ENCODE results near the gene ABR. TPM values are rescaled to one million over a fixed set of nuclear protein-coding genes. Genes with fewer than 3 reads are reported as not detected.

The ABR gene
- total RNA-seq, 5 donors from 2014 or later (not counting 1 experiment from before 2014, with no cell fraction given) = 89.4 to 165 (median 125) TPM

DNA sequence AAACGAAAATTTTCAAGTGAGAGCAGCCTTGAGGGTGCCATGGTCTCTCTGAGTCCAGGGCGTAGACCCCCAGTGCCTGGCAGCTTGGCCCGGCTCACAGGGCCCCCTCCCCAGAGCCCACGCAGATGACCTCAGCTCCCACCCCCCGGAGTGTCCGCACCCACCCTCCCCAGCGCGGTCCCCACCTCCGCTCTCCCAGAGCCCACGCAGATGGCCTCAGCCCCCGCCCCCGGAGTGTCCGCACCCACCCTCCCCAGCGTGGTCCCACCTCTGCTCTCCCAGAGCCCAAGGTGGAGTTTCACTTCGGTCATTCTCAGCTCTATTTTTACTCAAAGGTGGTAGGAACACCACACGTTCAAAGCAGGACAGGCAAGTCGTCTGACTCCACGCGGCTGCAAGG lies 13.9 kb downstream of the ABR start:
- no peak for ATAC-seq (replicated peaks in 1 of 4)
- Mint-ChIP-seq H3K4me1 (no peaks in the 10 kb centered on the region), H3K27me3 (no peaks in the 10 kb centered on the region), H3K9me3 (no peaks in the 10 kb centered on the region), H3K4me3 (no peak overlapping the region), H3K27ac (no peak overlapping the region), H3K36me3 (peaks cover 7% of the 10 kb centered on the region)
- ChIA-PET POLR2A (no interaction called here), CTCF (interaction anchor here in 1 of 2 donors (0.6 kb wide), 1 partner anchor 155 kb away, joined by 3 read pairs; no protein-coding TSS in a partner anchor)
- 87% methylated on average over 14 of the region's 19 CpGs for WGBS (ENCODE audit: insufficient coverage)
- Histone ChIP-seq H3K27me3 (replicated peaks in 1 of 2; ENCODE audit: control insufficient read depth in 2 of 2, extremely low read depth in 1 of 2, insufficient read depth in 2 of 2, low read length in 1 of 2) (peaks cover 0 to 2% of the 10 kb centered on the region in 2 experiments), H3K9me3 (no peaks in the 10 kb centered on the region), H3K27ac (ENCODE audit: low read length) (no peak overlapping the region), H3K4me3 (ENCODE audit: control insufficient read depth in 1 of 2, extremely low read depth in 1 of 2, low read length in 1 of 2) (no peak overlapping the region), H3K36me3 (ENCODE audit: control insufficient read depth in 2 of 2, extremely low read depth in 1 of 2, insufficient read depth in 1 of 2, low read length in 1 of 2) (peaks cover 0 to 2% of the 10 kb centered on the region in 2 donors), H3K4me1 (ENCODE audit: control insufficient read depth in 1 of 2, extremely low read depth in 1 of 2, insufficient read depth in 2 of 2, low read length in 2 of 2) (no peaks in the 10 kb centered on the region)
- DNase-seq = no peak

DNA sequence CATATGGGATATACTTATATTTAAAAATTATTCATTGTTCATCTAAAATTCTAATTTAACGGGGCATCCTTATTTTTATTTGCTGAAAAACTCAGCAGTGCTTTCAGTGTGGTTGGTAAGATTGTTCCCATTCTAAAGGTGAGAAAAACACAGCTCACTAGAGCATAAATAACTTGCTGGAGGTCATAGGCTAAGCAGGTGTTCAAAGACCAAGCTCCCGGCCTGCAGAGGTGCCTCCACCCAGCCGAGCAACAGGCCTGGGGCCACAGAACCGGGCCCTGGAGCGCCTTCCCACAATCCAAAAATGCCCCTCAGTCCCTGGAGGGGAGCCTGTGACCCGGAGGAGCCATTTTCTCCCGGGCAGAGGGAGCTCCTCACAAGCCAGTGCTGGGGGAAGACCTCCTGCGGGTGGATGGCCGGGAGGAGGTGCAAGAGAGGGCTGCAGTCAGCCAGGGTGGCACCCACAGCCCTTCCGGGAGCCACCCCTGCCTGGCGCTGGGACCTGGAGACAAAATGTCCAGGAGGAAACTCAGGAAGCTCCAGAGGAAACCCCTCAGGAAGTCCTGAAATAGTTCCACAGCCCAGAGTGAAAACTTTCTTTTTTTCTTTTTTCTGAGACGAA lies 14.7 kb downstream of the ABR start:
- DNase-seq = no peak
- H3K36me3 ChIP-seq (ENCODE audit: control insufficient read depth in 2 of 2, extremely low read depth in 1 of 2, insufficient read depth in 1 of 2, low read length in 1 of 2) = peaks cover 0 to 2% of the 10 kb centered on the region in 2 donors
- Mint-ChIP-seq H3K27me3 (no peaks in the 10 kb centered on the region), H3K4me1 (no peaks in the 10 kb centered on the region), H3K4me3 (no peak overlapping the region), H3K9me3 (no peaks in the 10 kb centered on the region), H3K27ac (no peak overlapping the region), H3K36me3 (peaks cover 11% of the 10 kb centered on the region)
- ChIA-PET CTCF (no interaction called here), POLR2A (interaction anchor here in 1 of 2 donors (0.6 kb wide), 1 partner anchor 595 kb away, joined by 6 read pairs; no protein-coding TSS in a partner anchor)
- H3K27me3 ChIP-seq (replicated peaks in 1 of 2; ENCODE audit: control insufficient read depth in 2 of 2, extremely low read depth in 1 of 2, insufficient read depth in 2 of 2, low read length in 1 of 2) = no peaks in the 10 kb centered on the region
- WGBS (ENCODE audit: insufficient coverage) = 58% methylated on average over 9 of the region's 12 CpGs
- H3K4me1 ChIP-seq (ENCODE audit: control insufficient read depth in 1 of 2, extremely low read depth in 1 of 2, insufficient read depth in 2 of 2, low read length in 2 of 2) = no peaks in the 10 kb centered on the region
- H3K27ac ChIP-seq (ENCODE audit: low read length) = no peak overlapping the region
- H3K9me3 ChIP-seq = no peaks in the 10 kb centered on the region
- no peak overlapping the region for H3K4me3 ChIP-seq (ENCODE audit: control insufficient read depth in 1 of 2, extremely low read depth in 1 of 2, low read length in 1 of 2)
- no peak for ATAC-seq (replicated peaks in 1 of 4)

DNA sequence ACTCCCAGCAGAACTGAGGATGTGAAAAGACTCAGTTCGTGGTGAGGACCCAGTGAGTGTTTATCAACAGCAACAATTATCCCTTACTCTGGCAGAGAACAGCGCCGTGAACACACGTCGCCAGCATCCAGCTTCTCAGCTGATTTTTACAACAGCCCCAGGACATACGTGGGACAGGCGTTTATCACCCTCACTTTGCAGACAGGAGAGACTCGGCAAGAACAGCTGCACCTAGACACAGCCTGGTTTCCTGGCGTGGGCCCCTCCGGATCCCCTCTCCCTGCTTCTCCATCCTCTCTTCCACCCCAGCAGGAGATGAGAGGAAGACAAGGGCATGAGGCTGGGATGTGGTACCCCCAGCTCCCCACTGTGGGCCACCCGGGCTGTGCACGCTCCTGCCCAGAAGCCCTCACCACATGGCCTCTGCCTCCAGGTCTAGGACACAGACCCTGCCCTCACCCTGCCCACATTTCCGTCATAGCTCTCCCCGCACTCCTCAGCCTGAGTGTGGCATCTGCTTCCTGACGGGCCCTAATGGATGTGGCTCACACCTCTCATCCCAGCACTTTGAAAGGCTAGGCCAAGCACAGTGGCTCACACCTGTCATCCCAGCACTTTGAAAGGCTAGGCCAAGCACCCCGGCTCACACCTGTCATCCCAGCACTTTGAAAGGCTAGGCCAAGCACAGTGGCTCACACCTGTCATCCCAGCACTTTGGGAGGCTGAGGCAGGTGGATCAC lies 17.5 kb downstream of the ABR start:
- CTCF ChIA-PET = no interaction called here
- DNase-seq (no peak), ATAC-seq (replicated peaks in 1 of 4) (no peak)
- no peak overlapping the region for H3K27ac Mint-ChIP-seq
- no peaks in the 10 kb centered on the region for H3K9me3 Mint-ChIP-seq
- Histone ChIP-seq H3K27me3 (replicated peaks in 1 of 2; ENCODE audit: control insufficient read depth in 2 of 2, extremely low read depth in 1 of 2, insufficient read depth in 2 of 2, low read length in 1 of 2) (no peaks in the 10 kb centered on the region), H3K4me3 (ENCODE audit: control insufficient read depth in 1 of 2, extremely low read depth in 1 of 2, low read length in 1 of 2) (no peak overlapping the region), H3K9me3 (no peaks in the 10 kb centered on the region), H3K4me1 (ENCODE audit: control insufficient read depth in 1 of 2, extremely low read depth in 1 of 2, insufficient read depth in 2 of 2, low read length in 2 of 2) (no peaks in the 10 kb centered on the region), H3K36me3 (ENCODE audit: control insufficient read depth in 2 of 2, extremely low read depth in 1 of 2, insufficient read depth in 1 of 2, low read length in 1 of 2) (no peaks in the 10 kb centered on the region), H3K27ac (ENCODE audit: low read length) (no peak overlapping the region)
- POLR2A ChIA-PET = no interaction called here
- no peaks in the 10 kb centered on the region for H3K27me3 Mint-ChIP-seq
- H3K36me3 Mint-ChIP-seq = peaks cover 10% of the 10 kb centered on the region
- no peaks in the 10 kb centered on the region for H3K4me1 Mint-ChIP-seq
- WGBS (ENCODE audit: insufficient coverage) = 88% methylated on average over 12 of the region's 16 CpGs
- no peak overlapping the region for H3K4me3 Mint-ChIP-seq

DNA sequence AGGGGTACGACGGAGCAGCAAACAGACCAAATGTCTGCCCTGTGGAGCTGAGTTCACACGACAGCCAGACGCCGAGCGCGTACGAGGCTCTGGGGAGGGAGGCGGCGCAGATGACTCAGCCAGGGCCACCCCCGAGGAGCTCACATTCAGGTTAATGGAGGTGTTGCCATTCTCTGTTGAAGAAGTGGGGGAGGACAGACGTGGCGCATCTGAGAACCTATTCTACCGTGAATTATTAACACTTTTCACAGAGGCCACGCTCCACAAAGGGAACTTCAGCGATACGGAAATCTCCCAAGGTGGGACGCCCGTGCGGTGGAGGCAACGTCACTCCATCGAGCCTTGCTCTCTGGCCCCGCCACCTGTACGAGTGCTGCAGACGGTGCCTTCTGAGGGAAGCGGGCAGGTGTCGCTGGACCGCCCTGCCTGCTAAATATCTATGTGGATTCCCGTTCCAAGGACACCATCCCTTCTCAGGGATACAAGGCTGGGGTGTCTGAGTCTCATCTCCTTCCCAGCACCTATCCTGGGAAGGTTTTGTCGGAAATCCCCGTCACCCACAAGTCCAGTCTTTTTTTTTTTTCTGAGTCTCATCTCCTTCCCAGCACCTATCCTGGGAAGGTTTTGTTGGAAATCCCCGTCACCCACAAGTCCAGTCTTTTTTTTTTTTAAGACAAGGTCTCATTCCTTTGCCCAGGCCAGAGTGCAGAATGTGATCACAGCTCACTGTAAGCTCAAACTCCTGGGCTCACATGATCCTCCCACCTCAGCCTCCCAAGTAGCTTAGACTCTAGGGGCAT lies 19.0 kb downstream of the ABR start:
- no peak overlapping the region for H3K4me3 ChIP-seq (ENCODE audit: control insufficient read depth in 1 of 2, extremely low read depth in 1 of 2, low read length in 1 of 2)
- 95% methylated on average over 22 of the region's 32 CpGs for WGBS (ENCODE audit: insufficient coverage)
- DNase-seq = no peak
- ChIA-PET POLR2A (no interaction called here), CTCF (no interaction called here)
- H3K9me3 ChIP-seq = no peaks in the 10 kb centered on the region
- ATAC-seq (replicated peaks in 1 of 4) = no peak
- Mint-ChIP-seq H3K36me3 (peaks cover 13% of the 10 kb centered on the region), H3K4me3 (no peak overlapping the region), H3K27ac (no peak overlapping the region), H3K4me1 (no peaks in the 10 kb centered on the region), H3K27me3 (no peaks in the 10 kb centered on the region), H3K9me3 (no peaks in the 10 kb centered on the region)
- no peak overlapping the region for H3K27ac ChIP-seq (ENCODE audit: low read length)
- H3K36me3 ChIP-seq (ENCODE audit: control insufficient read depth in 2 of 2, extremely low read depth in 1 of 2, insufficient read depth in 1 of 2, low read length in 1 of 2) = no peaks in the 10 kb centered on the region
- no peaks in the 10 kb centered on the region for H3K27me3 ChIP-seq (replicated peaks in 1 of 2; ENCODE audit: control insufficient read depth in 2 of 2, extremely low read depth in 1 of 2, insufficient read depth in 2 of 2, low read length in 1 of 2)
- H3K4me1 ChIP-seq (ENCODE audit: control insufficient read depth in 1 of 2, extremely low read depth in 1 of 2, insufficient read depth in 2 of 2, low read length in 2 of 2) = no peaks in the 10 kb centered on the region

DNA sequence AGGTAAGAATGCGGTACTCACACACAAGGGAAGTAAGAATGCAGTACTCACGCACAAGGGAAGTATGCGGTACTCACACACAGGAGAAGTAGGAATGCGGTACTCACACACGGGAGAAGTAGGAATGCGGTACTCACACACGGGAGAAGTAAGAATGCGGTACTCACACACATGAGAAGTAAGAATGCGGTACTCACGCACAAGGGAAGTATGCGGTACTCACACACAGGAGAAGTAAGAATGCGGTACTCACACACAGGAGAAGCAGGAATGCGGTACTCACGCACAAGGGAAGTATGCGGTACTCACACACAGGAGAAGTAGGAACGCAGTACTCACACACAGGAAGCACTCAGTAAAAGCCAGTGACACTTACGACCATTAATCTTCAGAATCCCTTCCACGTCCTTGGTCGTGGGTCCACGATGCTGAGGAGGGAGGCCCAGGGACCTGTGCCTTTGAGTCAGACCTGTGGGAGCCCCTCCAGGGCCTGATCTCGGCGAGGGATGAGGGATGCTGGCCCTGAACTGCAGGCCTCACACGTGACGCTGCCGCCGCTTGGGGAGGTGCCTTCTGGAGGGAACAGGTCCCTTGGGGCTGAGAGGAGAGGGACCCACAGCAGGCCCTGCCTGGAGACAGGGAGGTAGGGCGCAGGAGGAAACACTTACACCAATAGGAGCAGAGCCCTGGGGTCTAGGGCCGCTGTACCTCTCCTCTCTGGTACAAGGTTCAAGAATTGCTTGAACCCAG lies 20.2 kb downstream of the ABR start:
- ATAC-seq (replicated peaks in 1 of 4) = no peak
- Mint-ChIP-seq H3K9me3 (no peaks in the 10 kb centered on the region), H3K36me3 (peaks cover 13% of the 10 kb centered on the region), H3K4me3 (no peak overlapping the region), H3K27ac (no peak overlapping the region), H3K4me1 (no peaks in the 10 kb centered on the region), H3K27me3 (no peaks in the 10 kb centered on the region)
- Histone ChIP-seq H3K27me3 (replicated peaks in 1 of 2; ENCODE audit: control insufficient read depth in 2 of 2, extremely low read depth in 1 of 2, insufficient read depth in 2 of 2, low read length in 1 of 2) (no peaks in the 10 kb centered on the region), H3K36me3 (ENCODE audit: control insufficient read depth in 2 of 2, extremely low read depth in 1 of 2, insufficient read depth in 1 of 2, low read length in 1 of 2) (no peaks in the 10 kb centered on the region), H3K9me3 (no peaks in the 10 kb centered on the region), H3K4me1 (ENCODE audit: control insufficient read depth in 1 of 2, extremely low read depth in 1 of 2, insufficient read depth in 2 of 2, low read length in 2 of 2) (no peaks in the 10 kb centered on the region), H3K27ac (ENCODE audit: low read length) (no peak overlapping the region), H3K4me3 (ENCODE audit: control insufficient read depth in 1 of 2, extremely low read depth in 1 of 2, low read length in 1 of 2) (no peak overlapping the region)
- WGBS (ENCODE audit: insufficient coverage) = 82% methylated on average over 22 of the region's 28 CpGs
- no peak for DNase-seq
- ChIA-PET POLR2A (no interaction called here), CTCF (no interaction called here)

DNA sequence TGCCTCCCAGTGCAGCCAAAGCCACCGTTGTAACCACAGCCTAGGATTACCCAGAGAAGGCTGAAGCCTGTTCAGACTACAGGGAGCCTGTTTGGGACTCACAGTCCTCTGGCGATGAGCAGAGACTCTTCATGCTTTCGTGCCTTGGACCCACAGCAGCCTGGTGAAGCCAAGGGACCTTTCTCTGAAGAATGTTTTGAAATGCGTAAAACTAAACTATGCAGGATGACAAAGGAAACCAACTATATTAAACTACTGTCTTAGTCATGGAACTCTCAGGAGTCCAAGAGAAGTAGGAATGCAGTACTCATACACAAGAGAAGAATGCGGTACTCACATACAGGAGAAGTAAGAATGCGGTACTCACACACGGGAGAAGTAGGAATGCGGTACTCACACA lies 20.9 kb downstream of the ABR start:
- H3K36me3 Mint-ChIP-seq = peaks cover 13% of the 10 kb centered on the region
- POLR2A ChIA-PET = no interaction called here
- WGBS (ENCODE audit: insufficient coverage) = 89% methylated on average over 3 of the region's 8 CpGs
- no peaks in the 10 kb centered on the region for H3K9me3 Mint-ChIP-seq
- H3K4me3 Mint-ChIP-seq = no peak overlapping the region
- no peak for DNase-seq
- Histone ChIP-seq H3K27ac (ENCODE audit: low read length) (no peak overlapping the region), H3K9me3 (no peaks in the 10 kb centered on the region), H3K4me1 (ENCODE audit: control insufficient read depth in 1 of 2, extremely low read depth in 1 of 2, insufficient read depth in 2 of 2, low read length in 2 of 2) (no peaks in the 10 kb centered on the region), H3K27me3 (replicated peaks in 1 of 2; ENCODE audit: control insufficient read depth in 2 of 2, extremely low read depth in 1 of 2, insufficient read depth in 2 of 2, low read length in 1 of 2) (no peaks in the 10 kb centered on the region), H3K36me3 (ENCODE audit: control insufficient read depth in 2 of 2, extremely low read depth in 1 of 2, insufficient read depth in 1 of 2, low read length in 1 of 2) (no peaks in the 10 kb centered on the region), H3K4me3 (ENCODE audit: control insufficient read depth in 1 of 2, extremely low read depth in 1 of 2, low read length in 1 of 2) (no peak overlapping the region)
- no peaks in the 10 kb centered on the region for H3K4me1 Mint-ChIP-seq
- CTCF ChIA-PET = no interaction called here
- no peaks in the 10 kb centered on the region for H3K27me3 Mint-ChIP-seq
- no peak for ATAC-seq (replicated peaks in 1 of 4)
- H3K27ac Mint-ChIP-seq = no peak overlapping the region
